Activated CD8-positive, alpha-beta memory T cell treated with anti-CD3 and anti-CD28 coated beads for 48 hours (primary cell): ENCODE measurements around the gene GRB10.

ENCODE experiments used
- DNase-seq, 3 experiments: peaks; one replicate each; pipeline ENCODE4 v3.0.0-alpha.2; 2020; ENCODE audit warnings: low read depth in 2 of 3, low spot score in 2 of 3

Gene GRB10

DNA sequence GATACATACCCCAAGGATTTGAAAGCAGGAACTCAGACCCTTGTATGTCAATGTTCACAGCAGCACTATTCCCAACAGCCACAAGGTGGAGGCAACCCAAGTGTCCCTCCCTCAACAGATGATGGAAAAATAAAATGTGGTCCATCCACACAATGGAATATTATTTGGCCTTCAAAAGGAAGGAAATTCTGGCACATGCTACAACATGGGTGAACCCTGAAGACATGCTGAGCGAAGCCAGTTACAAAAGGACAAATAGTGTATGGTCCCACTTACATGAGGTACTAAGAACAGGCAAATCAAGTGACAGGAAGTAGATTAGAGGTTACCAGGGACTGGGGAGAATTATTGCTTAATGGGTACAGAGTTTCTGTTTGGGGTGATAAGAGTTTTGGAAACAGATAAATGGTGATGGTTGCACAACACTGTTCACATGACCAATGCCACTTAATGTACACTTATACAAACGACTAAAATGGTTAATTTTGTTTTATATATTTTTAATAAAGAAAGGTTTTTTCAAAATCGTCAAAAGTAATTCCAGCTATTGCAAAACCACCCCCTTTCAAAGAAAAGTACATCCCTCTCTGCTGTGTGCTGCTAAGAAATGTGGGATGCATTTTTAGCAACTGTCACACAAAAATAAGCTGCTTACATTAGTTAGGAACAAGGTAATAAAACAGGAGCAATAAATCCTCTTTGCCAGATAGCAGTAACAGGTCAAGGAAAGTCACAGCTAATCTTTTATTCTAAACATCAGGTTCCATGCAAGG is 85.7 kb downstream of the GRB10 start:
- DNase-seq = no peak

DNA sequence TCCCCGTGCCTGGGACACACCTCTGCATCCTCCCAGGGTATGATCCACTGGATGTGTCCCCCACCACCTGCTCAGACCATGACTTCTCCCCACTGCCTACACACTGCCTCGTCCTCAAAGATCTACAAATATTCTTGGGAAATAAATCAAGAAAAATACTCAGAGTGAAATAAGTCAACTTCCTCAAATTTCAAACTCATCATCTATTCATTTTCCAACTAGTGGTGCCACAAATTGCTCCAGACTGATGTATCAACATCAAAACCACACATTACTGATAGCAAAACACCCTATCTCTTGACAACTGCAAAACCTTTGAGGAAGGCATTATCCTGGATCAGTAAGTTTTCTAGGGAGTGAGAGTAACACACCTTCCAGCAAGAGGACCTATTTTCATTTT is 87.7 kb downstream of the GRB10 start:
- no peak for DNase-seq

DNA sequence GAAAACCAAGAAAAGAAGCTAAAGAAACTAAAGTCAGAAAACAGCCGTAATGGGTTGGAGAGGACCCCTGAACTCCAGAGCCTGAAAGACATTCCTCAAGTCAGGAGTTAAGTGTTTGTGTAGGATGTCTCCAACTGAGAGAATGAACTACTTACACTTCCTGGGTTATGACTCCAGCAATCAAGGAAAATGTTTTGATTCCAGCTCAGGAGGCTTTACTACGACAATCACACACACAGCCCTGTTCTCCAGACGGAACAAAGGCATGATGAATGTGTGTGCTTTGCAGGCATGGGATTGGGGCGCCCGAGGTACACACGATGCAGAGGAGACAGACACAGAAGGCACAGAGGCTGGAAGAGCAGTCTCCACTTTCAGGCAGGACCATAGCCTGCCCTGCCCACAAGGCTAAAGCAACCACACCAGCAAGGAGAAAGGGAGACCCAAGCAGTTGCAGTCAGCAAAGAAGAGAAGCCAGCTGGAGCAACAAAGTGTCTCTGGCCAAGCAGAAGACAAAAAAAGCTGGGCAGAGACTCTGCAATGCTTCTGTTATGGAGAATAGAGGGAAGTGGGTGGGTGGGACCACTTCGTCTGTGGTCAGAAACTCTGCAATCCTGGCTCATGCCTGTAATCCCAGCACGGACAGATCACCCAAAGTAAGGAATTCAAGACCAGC is 89.1 kb downstream of the GRB10 start:
- DNase-seq = no peak

DNA sequence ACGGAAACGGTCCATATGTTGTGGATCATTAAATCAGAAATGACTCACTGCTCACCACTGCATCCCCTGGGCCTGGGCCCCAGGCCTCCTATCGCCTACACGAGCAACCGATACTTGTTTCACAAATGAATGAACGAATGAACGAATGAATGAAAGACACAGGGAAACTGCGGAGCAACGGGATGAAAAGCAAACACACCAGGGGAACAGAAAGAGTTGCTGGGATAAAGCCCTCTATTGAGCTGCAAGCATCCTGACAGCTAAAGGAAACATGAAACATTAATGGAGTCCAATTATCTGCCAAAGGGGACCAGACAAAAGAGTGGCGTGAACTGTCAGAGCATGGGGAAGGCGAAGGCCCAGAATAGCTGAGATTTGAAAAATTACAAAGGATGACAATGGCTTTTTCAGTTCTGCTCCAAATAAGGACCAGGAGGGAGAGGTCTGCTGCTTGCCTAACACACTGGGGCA is 92.1 kb downstream of the GRB10 start:
- DNase-seq = no peak

DNA sequence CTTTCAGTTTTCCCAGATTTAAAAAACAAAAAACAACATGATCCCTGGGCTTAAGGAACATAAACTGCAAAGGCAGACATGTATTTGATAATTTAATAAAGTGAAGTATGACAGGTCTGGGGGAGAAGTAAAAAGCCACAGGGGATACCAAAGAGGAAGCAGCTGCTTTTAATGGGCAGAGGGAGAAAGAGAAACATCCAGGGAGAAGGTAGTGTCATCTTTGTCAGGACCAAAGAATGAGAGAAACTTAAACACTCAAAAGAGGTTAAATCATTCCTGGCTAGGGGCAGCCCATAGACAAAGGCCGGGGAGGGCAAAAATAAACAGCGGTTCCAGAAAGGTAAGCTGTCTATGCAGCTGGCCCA is 94.5 kb downstream of the GRB10 start:
- no peak for DNase-seq

DNA sequence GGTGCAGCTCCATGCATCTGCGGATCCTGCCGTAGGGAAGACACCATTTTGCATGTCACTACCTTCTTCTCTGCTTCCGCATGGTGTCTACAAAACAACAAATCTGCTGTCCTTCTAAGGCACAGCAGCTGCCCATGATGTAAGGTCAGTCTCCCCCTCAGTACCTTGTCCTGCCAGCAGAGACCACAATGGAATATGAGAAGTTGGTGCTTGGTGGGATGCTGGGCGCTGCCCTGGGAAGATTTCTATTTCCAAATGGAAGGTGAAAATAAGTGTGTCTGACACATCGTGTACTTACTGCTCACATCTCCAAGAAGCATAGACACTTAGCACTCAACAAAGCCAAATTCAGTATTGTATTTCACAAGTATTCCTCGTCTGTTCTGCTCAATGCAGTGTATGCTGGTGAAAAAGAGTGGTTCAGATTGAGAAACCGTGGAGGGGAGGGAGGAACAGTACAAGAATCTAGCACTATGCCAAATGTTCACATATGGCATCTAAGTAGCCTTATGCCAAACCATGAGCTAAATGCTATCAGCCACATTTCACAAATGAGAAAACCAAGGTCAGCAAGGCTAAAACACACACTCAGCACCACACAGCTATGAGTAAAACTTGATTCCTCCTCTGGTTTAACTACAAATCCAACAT is 95.0 kb downstream of the GRB10 start:
- DNase-seq = no peak

DNA sequence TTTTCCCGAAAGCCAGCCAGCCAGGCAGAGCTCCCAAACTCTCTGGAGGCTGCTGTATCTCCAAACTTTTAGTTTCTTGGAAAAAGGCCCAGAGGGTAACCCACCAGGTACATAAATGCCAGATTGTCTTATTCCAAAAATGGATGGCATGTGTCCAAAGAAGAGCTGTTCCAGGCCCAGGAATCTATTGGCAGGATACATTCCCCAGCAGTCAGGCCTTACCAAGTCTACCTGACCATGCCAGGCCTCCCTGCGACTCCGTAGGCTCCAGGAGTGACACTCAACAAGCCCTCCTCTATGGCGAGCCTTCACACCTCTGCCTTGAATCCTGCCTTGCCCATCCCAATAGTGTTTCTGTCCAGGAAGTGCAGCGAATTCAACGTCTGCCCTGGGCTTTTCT is 95.6 kb downstream of the GRB10 start:
- no peak for DNase-seq

DNA sequence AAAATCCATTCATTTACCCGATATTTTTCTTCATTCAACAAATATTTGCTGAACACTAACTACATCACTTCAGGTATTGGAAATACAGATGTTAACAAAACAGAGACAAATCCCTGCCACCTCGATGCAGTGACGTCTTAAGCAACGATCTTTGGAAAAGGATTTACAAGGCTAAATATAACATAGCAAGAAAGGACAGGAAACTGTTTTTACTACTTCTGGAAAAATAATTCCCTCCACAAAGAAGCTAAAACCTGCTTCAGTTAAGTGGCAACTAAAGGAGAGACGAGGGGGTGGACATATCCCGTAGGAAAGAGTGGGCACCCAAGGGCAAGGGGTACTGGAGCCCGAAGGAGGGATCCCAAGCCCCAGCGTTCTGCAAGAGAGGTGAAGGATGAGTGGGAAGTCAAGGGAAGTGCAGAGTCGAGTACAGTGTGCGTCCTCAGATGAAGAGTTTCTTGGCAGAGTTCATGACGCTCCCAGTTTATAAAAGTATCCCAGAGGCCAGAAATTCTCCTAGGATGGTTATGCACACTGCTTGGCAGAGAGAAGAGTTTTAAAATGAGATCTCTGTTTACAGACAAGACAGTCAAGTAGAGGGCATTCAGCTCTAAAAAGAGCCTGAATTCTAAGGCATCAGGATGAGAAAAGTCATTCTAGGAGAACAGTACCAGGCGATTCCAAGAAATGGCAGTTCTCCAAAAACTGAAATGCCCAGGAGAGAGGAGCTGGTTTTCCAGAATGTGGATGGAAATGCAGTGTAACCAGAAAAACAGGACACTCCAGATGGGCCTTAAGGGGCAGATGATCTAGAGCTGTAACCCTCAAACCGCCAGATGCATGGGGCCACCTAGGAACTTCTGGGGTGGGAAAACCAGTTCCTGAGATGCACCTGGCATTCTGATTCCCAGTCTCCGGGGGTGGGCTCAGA is 97.3 kb downstream of the GRB10 start:
- DNase-seq = no peak

DNA sequence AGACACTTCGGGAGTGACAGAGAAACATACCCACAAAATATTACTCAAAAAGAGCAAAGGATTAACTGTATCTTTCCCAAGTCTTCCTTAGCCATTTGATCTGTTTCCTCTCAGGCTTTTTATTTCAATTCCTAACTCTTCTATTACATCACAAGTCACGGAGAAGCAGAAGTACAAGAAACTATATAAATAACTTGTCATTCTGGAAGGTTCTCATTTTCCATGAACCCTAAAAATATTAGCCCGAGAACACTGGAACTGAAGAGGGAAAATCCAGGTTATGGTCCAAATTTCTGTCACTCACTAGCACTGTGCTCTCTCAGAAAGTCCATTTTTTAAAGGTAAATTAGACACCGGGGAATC is 98.0 kb downstream of the GRB10 start:
- no peak for DNase-seq

DNA sequence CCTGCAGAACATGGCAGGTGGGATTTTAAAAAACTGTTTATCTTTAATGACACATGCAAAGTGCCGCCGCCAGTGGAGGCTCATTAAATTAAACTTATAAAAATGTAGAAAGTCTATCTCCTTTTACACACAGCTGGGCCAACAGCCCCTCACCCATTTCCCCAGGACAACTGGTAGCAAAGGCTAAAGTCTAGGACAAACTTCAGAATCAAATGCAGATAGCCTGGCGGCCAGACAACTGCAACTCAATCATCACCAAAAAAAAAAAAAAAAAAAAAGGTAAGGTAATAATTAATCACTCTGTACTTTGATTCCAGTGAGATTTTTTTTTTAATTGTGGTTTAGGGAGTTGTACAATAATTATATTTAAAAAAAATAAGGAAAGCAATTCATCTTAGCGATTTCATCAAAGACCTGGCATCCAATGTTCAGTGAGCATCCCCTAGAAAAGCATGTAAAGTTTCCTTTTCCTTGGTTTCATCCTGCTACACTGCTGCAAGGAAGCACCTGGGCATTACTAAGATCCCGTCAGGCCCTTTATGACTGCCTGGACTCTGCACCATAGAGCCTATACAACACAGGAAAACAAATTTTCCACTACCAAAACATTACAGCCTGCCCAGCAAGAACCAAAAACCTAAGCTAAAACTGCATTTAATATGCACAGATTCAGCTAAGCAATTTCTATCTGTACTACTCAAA is 98.5 kb downstream of the GRB10 start:
- DNase-seq = no peak

DNA sequence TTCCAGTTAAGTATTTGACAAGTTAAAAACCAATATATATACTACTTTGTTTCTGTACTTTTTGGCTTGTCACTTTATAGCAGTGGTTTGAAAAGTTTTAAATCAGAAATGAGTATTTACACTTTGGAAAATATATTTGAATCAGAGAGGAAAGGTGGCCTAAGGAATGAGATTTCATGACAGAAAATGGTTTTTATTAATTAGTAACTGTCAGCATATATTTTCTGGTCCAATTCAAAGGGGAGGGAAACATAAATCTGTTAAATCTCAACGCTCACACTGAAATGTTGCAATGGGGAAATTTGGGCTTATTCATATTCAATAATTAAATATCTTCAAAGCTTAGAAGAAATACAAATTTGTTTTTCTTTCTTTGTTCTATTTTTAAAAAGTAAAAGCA is 100.1 kb downstream of the GRB10 start:
- DNase-seq = no peak

DNA sequence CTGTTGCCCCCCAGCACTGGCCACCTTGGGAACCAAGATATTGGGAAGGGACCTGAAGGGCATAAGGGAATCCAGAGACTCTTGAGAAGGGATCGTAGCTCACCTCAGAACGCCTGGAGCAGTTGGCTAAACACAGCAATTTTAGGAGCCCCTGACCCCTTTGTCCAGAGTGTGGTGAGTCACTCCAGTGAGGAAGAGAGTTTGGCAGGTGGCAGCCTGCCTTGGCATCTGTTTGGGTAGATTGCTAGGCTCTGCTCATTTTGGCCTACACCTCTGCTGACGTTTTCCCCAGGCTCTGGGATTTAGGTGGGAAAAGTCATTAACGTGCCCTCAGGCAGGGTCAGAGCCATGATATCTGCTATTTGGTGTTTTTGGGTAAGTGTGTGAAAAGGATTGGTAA is 100.6 kb downstream of the GRB10 start:
- DNase-seq = no peak

DNA sequence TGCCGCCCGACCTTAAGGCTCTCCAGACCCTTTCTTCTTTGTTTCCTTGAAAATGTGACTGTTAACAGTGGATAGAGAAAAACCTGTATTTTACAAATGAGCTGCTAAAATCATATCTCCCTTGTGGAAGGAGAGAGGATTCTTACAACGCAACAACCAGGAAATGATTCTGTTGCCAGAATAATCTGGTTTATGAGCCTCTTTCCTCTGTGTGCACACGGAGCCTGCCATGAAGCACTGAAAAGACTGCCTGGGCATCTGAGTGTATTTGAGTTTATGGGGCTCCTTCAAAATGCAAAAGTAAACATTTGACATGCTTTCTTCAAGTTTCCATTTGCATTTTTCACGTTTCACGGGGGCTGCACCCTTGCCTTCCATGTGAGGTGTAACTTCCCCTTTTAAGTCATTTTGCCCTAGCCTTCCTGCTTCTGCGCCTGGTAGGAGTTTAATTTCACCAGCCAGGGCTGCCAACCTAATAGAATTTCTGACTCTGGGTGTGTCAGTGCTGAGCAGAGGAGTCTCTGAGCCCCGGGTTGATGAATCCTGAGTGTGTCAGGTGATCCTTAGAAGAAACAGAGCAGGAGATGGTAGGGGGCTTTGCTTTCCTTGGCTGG is 101.2 kb downstream of the GRB10 start:
- no peak for DNase-seq

DNA sequence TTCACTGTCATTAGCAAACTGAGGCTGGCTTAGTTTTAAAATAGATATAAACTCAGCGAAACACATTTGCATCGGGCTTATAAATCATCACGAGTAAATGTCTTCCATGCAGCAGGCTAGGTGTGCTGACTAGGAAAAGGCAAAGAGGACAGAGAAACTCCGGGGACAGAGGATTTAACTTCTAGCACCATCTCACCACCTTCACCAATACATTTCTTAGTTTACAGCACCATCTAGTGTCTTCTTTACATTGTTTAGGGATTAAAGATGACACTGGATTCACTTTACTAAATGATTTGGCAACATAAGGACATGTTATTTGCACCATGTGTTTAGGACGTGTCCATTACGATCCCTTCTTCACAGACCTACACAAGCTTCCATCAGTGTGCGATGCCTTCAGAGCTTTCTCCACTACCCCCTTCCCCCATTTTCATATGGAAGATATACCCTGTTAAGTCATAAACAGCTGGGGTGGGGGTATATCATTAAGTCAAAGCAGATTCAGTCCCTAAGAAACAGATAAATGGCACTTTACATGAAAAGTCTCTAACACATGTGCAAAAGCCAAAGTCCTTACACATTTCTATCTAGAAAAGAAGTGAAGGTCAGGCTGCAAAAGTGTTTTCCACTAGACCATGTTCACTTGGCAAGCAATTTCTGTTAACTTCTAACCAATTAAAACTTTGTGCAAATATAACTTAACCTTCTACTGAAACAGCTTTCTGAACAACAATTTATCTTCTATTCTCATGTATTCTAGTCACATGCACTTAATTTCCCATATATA is 103.3 kb downstream of the GRB10 start:
- no peak for DNase-seq

DNA sequence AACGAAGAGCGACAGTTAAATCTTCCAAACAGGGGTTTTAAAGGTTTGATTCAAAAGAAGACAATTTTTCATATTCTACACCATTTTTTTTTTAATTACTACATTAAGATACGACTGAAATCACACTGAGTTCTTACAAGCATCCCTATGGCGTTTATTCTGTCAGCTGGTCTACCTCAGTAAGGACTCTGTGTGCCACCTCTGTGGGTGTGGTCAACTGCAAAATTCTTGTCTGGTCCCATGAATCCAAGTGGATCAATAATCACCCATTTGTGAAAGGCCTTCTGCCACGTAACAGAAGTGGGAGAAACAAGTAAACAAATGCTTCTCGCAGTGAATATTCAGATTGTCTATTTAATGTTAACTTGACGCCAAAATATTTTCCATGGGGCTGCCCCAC is 104.1 kb downstream of the GRB10 start:
- DNase-seq = no peak

DNA sequence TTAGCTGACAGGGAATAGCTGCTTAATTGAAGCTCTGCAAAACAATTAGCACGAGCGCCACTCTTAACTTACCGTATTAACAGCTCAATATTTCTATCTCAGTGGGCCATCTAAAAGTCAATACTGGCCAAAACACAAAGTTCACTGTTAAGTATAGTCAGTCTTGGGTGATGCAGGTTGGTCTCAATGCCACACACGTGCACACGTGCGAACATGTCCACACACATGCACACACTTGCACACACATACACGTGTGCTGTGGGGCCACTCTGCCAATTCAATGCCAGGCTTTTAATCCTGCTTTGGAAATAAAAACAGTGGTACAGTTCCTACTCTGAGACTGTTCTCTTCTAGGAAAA is 105.1 kb downstream of the GRB10 start:
- no peak for DNase-seq

DNA sequence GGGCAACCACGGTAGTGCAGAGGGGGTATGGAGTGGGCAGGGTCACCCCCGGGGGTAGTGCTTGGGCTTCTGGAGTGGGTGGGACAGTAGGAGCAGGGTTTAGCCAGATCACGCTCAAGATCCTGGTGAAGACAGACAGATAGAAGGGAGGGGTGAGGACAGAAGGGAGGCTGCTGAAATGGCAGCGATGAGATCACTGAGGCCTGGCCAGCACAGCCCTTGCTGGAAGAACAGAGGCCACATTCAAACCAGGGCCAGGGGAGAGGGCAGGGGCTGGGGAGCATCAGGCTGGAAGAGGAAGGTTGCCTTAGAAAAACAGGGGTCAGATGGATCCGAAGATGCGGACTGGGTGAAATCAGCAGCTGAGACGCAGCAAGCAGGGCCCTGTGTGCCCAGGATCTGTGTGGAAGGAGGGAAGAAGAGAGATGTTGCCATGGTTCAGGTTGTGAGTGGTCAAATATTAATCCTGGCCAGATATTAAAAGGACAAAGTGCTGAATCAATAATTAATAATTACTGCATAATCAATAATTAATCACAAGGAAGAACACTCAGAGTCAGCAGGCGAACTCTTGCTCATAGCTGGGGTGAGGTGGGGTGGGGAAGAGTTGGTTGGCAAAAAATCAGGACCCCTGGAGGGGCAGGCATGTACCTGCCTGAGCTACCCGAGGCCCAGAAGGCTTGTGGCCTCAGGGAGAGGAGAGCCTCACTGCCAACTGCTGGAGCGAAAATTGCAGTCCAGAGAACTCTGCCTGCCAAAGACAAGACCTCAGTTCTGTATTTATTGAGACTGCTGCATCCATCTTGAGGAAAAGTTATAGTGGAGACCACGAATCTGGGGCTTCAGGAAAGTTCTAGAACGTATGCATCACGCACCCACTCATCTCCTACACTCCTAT is 105.7 kb downstream of the GRB10 start:
- DNase-seq = no peak

DNA sequence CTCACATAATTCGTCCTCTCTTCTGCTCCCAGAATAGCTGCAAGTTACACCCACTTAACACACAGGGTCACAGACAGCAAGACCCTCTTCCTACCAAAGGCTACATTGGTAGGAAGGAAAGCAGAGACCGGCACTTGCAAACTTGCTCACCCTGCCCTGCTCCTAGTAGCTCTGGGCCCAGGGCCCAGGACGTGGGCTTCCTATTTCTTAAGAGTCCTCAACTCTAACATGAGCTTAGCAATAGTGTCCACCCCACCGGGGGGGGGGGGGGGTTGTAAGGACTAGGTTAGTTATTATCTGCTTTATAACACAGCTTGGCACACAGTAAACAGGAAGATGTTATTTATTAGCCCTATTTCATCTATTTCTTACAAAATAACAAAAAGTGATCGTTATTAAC is 106.6 kb downstream of the GRB10 start:
- no peak for DNase-seq
